ENCODE results near the gene DOCK9.

The DOCK9 gene

GRCh38 chr13:98985591-98985990 lies 7.7 kb upstream of the DOCK9 start:
- no peak for DNase-seq (ENCODE audit: low read depth)
- no peak for TF ChIP-seq CTCF (conservative IDR thresholded peaks at IDR 0.05; ENCODE audit: low read depth, low read length)
- H3K4me3 ChIP-seq (ENCODE audit: low read length) = no peak overlapping the region

- no peak for TF ChIP-seq CTCF (conservative IDR thresholded peaks at IDR 0.05; ENCODE audit: low read depth, low read length)
- DNase-seq (ENCODE audit: low read depth) = no peak
- no peak overlapping the region for H3K4me3 ChIP-seq (ENCODE audit: low read length)
These were observed 7.1 kb upstream of the DOCK9 start for GRCh38 chr13:98984983-98985382.

- H3K4me3 ChIP-seq (ENCODE audit: low read length) = no peak overlapping the region
- no peak for DNase-seq (ENCODE audit: low read depth)
- no peak for TF ChIP-seq CTCF (conservative IDR thresholded peaks at IDR 0.05; ENCODE audit: low read depth, low read length)
These were observed 6.3 kb upstream of the DOCK9 start for GRCh38 chr13:98984118-98984517.

GRCh38 chr13:98983182-98983581 lies 5.3 kb upstream of the DOCK9 start:
- no peak overlapping the region for H3K4me3 ChIP-seq (ENCODE audit: low read length)
- DNase-seq (ENCODE audit: low read depth) = no peak
- no peak for TF ChIP-seq CTCF (conservative IDR thresholded peaks at IDR 0.05; ENCODE audit: low read depth, low read length)

GRCh38 chr13:98981369-98982080 lies 3.7 kb upstream of the DOCK9 start:
- no peak for DNase-seq (ENCODE audit: low read depth)

GRCh38 chr13:98979012-98979660 lies 1.3 kb upstream of the DOCK9 start:
- no peak for TF ChIP-seq CTCF (conservative IDR thresholded peaks at IDR 0.05; ENCODE audit: low read depth, low read length)
- DNase-seq (ENCODE audit: low read depth) = no peak
- no peak overlapping the region for H3K4me3 ChIP-seq (ENCODE audit: low read length)

More at GRCh38 chr13:98981369-98982080, 3.7 kb upstream of the DOCK9 start:
- H3K4me3 ChIP-seq (ENCODE audit: low read length) = no peak overlapping the region
- no peak for TF ChIP-seq CTCF (conservative IDR thresholded peaks at IDR 0.05; ENCODE audit: low read depth, low read length)

- no peak for TF ChIP-seq CTCF (conservative IDR thresholded peaks at IDR 0.05; ENCODE audit: low read depth, low read length)
- peak overlapping the region; percentile 41 for H3K4me3 ChIP-seq (ENCODE audit: low read length)
- peak; percentile 58 for DNase-seq (ENCODE audit: low read depth)
These were observed 416 bp upstream of the DOCK9 start for GRCh38 chr13:98978280-98978679.
